ENCODE measurements around the gene COL4A3. TPM values are rescaled to one million over a fixed set of nuclear protein-coding genes. Genes with fewer than 3 reads are reported as not detected.

Gene COL4A3
- total and polyA plus RNA-seq, 2 donors (not counting 3 experiments of a cell fraction or from before 2014, with no cell fraction given): not detected

Other genes starting within 250 kb of the COL4A3 start
- gene COL4A4, start 419 bp upstream of the COL4A3 start, total RNA-seq: not detected in 2 replicates
- gene COL4A4, start 419 bp upstream of the COL4A3 start, polyA plus RNA-seq: not detected in 2 replicates
- gene MFF, start 160.6 kb downstream of the COL4A3 start, total RNA-seq: 60.4 and 65.1 TPM in 2 replicates
- gene MFF, start 160.6 kb downstream of the COL4A3 start, polyA plus RNA-seq: 32.9 and 36.3 TPM in 2 replicates
- not detected in 2 replicates for gene TM4SF20, start 214.7 kb downstream of the COL4A3 start, total RNA-seq
- not detected in 2 replicates for gene TM4SF20, start 214.7 kb downstream of the COL4A3 start, polyA plus RNA-seq
- not detected in 2 replicates for gene SCYGR1, start 223.3 kb downstream of the COL4A3 start, total RNA-seq
- not detected in 2 replicates for gene SCYGR1, start 223.3 kb downstream of the COL4A3 start, polyA plus RNA-seq